Ascending aorta (tissue), 2 donors: ENCODE data around the gene RING1. TPM values are rescaled to one million over a fixed set of nuclear protein-coding genes. Genes with fewer than 3 reads are reported as not detected.

Experiments
- DNase-seq, 2 donors: peaks; one replicate each; pipeline ENCODE4 v3.0.0-alpha.2; 2019; ENCODE audit warnings: low spot score in 2 of 2
- H3K27ac ChIP-seq, 2 donors: fragments of 200-600 bp; sonication (generic); one replicate each; pipeline ENCODE4 v1.5.1; 2016 to 2017; ENCODE audit warnings: mild to moderate bottlenecking in 1 of 2
- H3K27me3 ChIP-seq: fragments of 200-600 bp; sonication (generic); one replicate; pipeline ENCODE4 v1.5.1; 2017
- H3K36me3 ChIP-seq, 2 donors: fragments of 200-600 bp; sonication (generic); one replicate each; pipeline ENCODE4 v1.5.1; 2016
- H3K4me1 ChIP-seq, 2 donors: fragments of 200-600 bp; sonication (generic); one replicate each; pipeline ENCODE4 v1.5.1; 2016 to 2017; ENCODE audit warnings: mild to moderate bottlenecking in 1 of 2
- H3K4me3 ChIP-seq, 2 donors: fragments of 200-600 bp; sonication (generic); one replicate each; pipeline ENCODE4 v1.5.1; 2016 to 2017; ENCODE audit warnings: mild to moderate bottlenecking in 1 of 2
- H3K9me3 ChIP-seq, 2 donors: fragments of 200-600 bp; sonication (generic); one replicate each; pipeline ENCODE4 v1.5.1; 2016
- intact Hi-C: fragments of 100-400 bp; cut with DNase I; formaldehyde crosslinking; loops from one replicate; pipeline ENCODE4 v1.15.1; 2023
- total RNA-seq: library from RNA; depleted of rRNA; stranded (reverse); fragments of >200 nt; gene quantifications from one replicate; pipeline ENCODE4 v1.1.0, GENCODE V29; 2016
- TF ChIP-seq, protein P1 (sequence below), 3 experiments: fragments of 200-600 bp in 2 of 3; fragments of 450-650 bp in 1 of 3; sonication (generic) in 2 of 3; IDR thresholded peaks; one replicate each; pipeline ENCODE4 v1.5.1; 2016 to 2019; ENCODE audit warnings: antibody characterized with exemption in 3 of 3, mild to moderate bottlenecking in 1 of 3, moderate library complexity in 1 of 3

RING1 gene
- total RNA-seq, 1 donor from 2014 or later, result 28.5 TPM

DNA sequence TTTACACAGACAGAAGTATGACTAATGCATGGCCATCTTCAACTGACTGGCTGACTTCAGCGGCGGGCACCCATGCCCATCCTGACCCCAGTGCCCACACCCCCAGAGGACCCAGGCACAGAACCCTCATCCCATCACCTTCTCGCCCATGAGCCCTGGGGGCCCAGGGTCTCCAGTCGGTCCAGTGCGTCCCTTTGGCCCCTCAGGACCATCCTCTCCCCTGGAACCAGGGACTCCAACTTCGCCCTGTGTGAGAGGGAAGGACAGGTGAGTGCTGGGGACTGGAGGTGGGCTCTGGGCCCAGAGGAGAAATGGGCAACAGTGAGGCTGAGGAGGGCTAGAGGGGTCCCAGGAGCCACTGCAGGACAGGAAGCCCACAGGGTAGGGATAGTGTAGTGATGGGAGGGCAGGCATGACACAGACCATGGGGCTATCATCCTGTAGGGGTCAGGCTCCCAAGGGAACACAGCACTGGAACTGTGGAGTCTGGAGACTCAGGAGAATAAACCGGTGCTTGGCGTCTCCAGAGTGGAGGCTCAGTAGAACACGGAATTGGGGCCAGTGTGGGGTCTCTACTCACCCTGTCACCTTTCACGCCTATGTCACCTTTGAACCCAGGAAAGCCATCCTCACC lies 32.7 kb upstream of the RING1 start:
- TF ChIP-seq, protein P1, sequence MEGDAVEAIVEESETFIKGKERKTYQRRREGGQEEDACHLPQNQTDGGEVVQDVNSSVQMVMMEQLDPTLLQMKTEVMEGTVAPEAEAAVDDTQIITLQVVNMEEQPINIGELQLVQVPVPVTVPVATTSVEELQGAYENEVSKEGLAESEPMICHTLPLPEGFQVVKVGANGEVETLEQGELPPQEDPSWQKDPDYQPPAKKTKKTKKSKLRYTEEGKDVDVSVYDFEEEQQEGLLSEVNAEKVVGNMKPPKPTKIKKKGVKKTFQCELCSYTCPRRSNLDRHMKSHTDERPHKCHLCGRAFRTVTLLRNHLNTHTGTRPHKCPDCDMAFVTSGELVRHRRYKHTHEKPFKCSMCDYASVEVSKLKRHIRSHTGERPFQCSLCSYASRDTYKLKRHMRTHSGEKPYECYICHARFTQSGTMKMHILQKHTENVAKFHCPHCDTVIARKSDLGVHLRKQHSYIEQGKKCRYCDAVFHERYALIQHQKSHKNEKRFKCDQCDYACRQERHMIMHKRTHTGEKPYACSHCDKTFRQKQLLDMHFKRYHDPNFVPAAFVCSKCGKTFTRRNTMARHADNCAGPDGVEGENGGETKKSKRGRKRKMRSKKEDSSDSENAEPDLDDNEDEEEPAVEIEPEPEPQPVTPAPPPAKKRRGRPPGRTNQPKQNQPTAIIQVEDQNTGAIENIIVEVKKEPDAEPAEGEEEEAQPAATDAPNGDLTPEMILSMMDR (IDR thresholded peaks at IDR 0.05), result no peak
- H3K4me3 ChIP-seq, result no peak overlapping the region
- DNase-seq, result no peak
- no peaks in the 10 kb centered on the region for H3K4me1 ChIP-seq
- no peak overlapping the region for H3K27ac ChIP-seq
- intact Hi-C loops, result no loop called here
- H3K36me3 ChIP-seq, result no peaks in the 10 kb centered on the region
- H3K9me3 ChIP-seq, result no peaks in the 10 kb centered on the region
- H3K27me3 ChIP-seq, result no peaks in the 10 kb centered on the region

DNA sequence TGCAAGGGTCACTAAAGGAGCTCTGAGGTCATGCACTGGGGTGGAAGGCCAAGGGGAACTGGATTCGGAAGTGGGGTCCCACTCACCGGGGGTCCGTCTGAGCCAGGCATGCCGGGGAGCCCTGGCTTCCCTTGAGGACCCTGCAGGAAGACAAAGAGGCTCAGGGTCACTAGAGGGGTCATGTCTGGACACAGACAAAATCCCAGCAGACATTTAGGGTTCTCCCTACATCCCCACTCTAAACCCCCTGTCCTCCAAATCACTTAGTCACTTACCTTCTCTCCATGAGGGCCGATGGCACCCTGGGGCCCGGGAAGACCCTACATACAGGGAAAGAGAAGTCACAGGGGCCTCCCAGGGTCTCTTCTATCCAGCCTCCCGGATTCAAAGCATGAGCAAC lies 31.4 kb upstream of the RING1 start:
- TF ChIP-seq, protein P1 (IDR thresholded peaks at IDR 0.05), result no peak
- no peak for DNase-seq
- intact Hi-C loops, result no loop called here
- Histone ChIP-seq H3K9me3 (no peaks in the 10 kb centered on the region), H3K27me3 (no peaks in the 10 kb centered on the region), H3K4me1 (no peaks in the 10 kb centered on the region), H3K36me3 (no peaks in the 10 kb centered on the region), H3K4me3 (no peak overlapping the region), H3K27ac (no peak overlapping the region)

DNA sequence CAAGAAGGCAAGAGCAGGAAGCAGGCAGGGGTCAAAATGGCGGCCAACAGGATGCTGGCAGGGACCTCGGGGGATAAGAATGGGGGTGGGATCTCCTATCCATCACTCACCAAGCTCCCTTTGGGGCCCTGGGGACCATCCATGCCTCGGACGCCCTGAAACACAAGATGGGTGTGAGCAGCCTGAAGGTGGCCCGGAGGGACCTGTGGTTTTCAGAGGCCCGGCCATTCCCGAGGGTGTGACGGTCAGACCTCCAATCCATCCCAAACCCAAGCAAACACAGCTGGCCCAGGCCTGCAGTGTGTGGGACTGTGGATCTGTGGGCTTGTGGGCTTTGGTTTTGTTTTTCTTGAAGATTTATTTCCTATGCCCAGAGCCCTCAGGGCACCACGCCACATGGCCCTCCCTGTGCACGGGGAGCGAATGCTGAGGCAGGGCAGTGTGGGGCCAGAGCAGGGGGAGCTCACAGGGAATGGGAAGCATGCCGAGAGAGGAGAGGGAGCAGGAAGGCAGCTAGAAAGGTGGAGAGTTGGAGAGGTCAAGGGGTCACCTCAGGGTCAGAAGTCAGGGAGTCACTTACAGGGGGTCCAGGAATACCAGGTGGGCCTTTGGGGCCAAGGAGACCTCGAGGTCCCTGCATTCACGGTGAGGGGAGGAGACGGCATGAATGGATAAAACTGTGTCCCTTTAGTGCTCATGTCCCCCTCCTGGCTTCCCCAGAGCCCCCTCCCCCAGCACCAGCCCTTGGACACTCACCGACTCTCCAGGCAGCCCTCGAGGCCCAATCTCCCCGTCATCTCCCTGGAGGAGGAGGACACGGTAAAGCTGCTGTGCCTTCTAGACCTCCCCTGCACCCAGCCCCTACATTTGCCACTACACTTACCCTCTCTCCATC lies 30.5 kb upstream of the RING1 start:
- intact Hi-C loops, result no loop called here
- Histone ChIP-seq H3K4me3 (no peak overlapping the region), H3K27me3 (no peaks in the 10 kb centered on the region), H3K36me3 (no peaks in the 10 kb centered on the region), H3K9me3 (no peaks in the 10 kb centered on the region), H3K4me1 (no peaks in the 10 kb centered on the region), H3K27ac (no peak overlapping the region)
- no peak for DNase-seq
- TF ChIP-seq, protein P1 (IDR thresholded peaks at IDR 0.05), result no peak

DNA sequence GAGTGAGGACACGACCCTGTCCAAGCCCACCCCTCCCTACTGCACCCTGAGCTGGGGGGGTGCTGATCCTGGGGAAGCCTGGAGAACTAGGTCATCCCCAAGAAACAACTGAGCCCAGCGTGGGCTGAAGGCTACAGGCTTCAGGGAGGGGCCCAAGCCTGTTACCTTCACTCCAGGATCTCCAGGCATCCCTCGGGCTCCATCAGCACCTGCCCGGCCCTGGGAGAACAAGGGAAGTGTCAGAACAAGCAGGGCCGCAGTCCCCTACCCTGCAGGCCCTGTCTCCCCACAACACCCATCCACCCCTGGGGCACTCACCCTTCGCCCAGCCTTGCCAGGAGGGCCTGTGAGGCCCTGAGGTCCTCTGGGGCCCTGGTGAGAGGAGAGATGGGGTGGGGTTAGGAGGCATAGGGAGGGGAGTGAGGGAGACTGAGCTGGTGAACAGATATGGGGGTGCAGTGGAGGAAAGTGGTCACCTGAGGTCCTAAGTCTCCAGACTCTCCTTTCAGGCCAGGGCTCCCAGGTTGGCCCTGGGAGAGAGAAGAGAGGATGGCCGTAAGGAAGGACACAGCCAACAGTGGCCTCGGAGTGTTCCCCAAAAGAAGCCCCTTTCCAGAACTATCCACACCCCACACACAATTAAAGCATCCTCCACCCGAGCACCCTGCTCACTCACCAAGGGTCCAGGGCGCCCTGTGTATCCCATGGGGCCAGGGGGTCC lies 29.4 kb upstream of the RING1 start:
- H3K9me3 ChIP-seq, result no peaks in the 10 kb centered on the region
- no peaks in the 10 kb centered on the region for H3K4me1 ChIP-seq
- no peak overlapping the region for H3K4me3 ChIP-seq
- TF ChIP-seq, protein P1 (IDR thresholded peaks at IDR 0.05), result no peak
- H3K27ac ChIP-seq, result no peak overlapping the region
- H3K36me3 ChIP-seq, result no peaks in the 10 kb centered on the region
- H3K27me3 ChIP-seq, result no peaks in the 10 kb centered on the region
- intact Hi-C loops, result no loop called here
- no peak for DNase-seq

DNA sequence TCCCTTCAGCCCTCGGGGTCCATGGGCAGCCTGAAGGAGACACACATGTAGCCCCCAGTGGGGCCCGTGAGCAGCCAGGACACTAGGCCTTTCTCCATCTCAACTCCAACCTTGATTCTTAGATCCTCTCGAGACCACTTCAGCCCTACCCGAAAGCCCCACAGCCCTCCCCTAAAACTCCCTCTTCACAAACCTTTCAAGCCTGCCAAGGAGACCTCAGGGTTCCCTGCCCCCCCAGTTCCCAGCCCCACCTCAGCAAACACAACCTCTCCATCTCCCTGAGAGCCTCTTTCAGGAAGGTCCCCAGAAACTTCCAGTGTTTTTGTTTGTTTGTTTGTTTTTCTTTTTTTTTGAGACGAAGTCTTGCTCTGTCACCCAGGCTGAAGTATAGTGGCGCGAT lies 27.2 kb upstream of the RING1 start:
- TF ChIP-seq, protein P1 (IDR thresholded peaks at IDR 0.05), result no peak
- Histone ChIP-seq H3K27me3 (no peaks in the 10 kb centered on the region), H3K9me3 (no peaks in the 10 kb centered on the region), H3K36me3 (no peaks in the 10 kb centered on the region), H3K4me3 (no peak overlapping the region), H3K27ac (no peak overlapping the region), H3K4me1 (no peaks in the 10 kb centered on the region)
- DNase-seq, result no peak
- intact Hi-C loops, result no loop called here
